ENCODE data around the gene AMN1.
A peak's percentile ranks its signal among the peaks of the same experiment; 100 is the strongest.
"Not testable (repeated sequence)": the region's sequence is repeated elsewhere in the genome, so short reads cannot be mapped to it uniquely, and the experiment has no call there.

AMN1 gene

GRCh38 chr12:31672521-31672920, 56.3 kb downstream of the AMN1 start:
- no peak for DNase-seq

- DNase-seq, result not testable (repeated sequence)
Observed at GRCh38 chr12:31669582-31669981, 59.2 kb downstream of the AMN1 start.

GRCh38 chr12:31669020-31669419, 59.8 kb downstream of the AMN1 start:
- no peak for DNase-seq

GRCh38 chr12:31664038-31664437, 64.8 kb downstream of the AMN1 start:
- DNase-seq, result no peak

- DNase-seq, result no peak
Observed at GRCh38 chr12:31663576-31663975, 65.2 kb downstream of the AMN1 start.

- DNase-seq, result no peak
Observed at GRCh38 chr12:31662176-31662849, 66.5 kb downstream of the AMN1 start.

- DNase-seq, result peak; percentile 87
Observed at GRCh38 chr12:31659087-31659942, 69.5 kb downstream of the AMN1 start, which contains the start of gene ETFBKMT. Gene ETFBKMT (plus strand): TSS chr12:31659688. CDS start chr12:31661954, 2,266 bp downstream.

GRCh38 chr12:31658471-31659086, 70.2 kb downstream of the AMN1 start:
- no peak for DNase-seq

- no peak for DNase-seq
Observed at GRCh38 chr12:31655792-31656191, 73.0 kb downstream of the AMN1 start.

- no peak for DNase-seq
Observed at GRCh38 chr12:31655208-31655607, 73.6 kb downstream of the AMN1 start.

GRCh38 chr12:31651893-31652521, 76.8 kb downstream of the AMN1 start:
- DNase-seq, result no peak

- DNase-seq, result no peak
Observed at GRCh38 chr12:31650918-31651317, 77.9 kb downstream of the AMN1 start.

- no peak for DNase-seq
Observed at GRCh38 chr12:31647086-31647491, 81.7 kb downstream of the AMN1 start.

GRCh38 chr12:31645924-31646323, 82.9 kb downstream of the AMN1 start:
- no peak for DNase-seq

- DNase-seq, result no peak
Observed at GRCh38 chr12:31644536-31644935, 84.3 kb downstream of the AMN1 start.

- no peak for DNase-seq
Observed at GRCh38 chr12:31641509-31642090, 87.2 kb downstream of the AMN1 start.

- DNase-seq, result no peak
Observed at GRCh38 chr12:31634620-31635019, 94.2 kb downstream of the AMN1 start.

- no peak for DNase-seq
Observed at GRCh38 chr12:31633464-31633863, 95.4 kb downstream of the AMN1 start.

GRCh38 chr12:31631809-31632208, 97.0 kb downstream of the AMN1 start:
- DNase-seq, result no peak

GRCh38 chr12:31631023-31631724, 97.6 kb downstream of the AMN1 start:
- DNase-seq, result no peak

- DNase-seq, result no peak
Observed at GRCh38 chr12:31629756-31630732, 98.8 kb downstream of the AMN1 start.
